GM20000 (cell line): Measurements from ENCODE around the gene UBE2G1.

Experiments
- DNase-seq: peaks from one replicate; pipeline ENCODE4 v3.0.0; 2012; ENCODE audit warnings: low spot score
- TF ChIP-seq, protein P1 (sequence below): IDR thresholded peaks from 2 replicates; pipeline ENCODE4 v1.5.1; 2012; ENCODE audit warnings: mild to moderate bottlenecking, control low read depth; ENCODE audit errors: extremely low read depth, missing control alignments

Gene UBE2G1

DNA sequence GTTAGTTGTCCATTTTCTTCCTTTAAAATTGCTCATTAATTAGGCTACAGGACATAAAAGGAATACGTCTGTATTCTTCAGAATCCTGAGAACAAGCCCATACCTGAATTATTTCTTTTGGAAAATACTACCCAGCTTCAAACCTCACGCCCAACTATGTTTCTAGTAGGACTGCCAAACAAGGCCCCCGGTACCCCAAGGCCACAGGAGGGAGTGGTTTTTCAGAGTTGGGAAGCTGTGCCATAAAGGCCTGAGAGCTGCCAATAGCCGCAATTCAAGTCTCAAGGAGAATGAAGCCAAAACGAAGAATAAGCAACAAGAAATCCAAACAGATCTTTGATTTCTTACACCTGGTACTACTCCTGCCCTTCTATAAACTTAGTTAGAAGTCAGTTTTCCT, 48.3 kb downstream of the UBE2G1 start:
- TF ChIP-seq, protein P1, sequence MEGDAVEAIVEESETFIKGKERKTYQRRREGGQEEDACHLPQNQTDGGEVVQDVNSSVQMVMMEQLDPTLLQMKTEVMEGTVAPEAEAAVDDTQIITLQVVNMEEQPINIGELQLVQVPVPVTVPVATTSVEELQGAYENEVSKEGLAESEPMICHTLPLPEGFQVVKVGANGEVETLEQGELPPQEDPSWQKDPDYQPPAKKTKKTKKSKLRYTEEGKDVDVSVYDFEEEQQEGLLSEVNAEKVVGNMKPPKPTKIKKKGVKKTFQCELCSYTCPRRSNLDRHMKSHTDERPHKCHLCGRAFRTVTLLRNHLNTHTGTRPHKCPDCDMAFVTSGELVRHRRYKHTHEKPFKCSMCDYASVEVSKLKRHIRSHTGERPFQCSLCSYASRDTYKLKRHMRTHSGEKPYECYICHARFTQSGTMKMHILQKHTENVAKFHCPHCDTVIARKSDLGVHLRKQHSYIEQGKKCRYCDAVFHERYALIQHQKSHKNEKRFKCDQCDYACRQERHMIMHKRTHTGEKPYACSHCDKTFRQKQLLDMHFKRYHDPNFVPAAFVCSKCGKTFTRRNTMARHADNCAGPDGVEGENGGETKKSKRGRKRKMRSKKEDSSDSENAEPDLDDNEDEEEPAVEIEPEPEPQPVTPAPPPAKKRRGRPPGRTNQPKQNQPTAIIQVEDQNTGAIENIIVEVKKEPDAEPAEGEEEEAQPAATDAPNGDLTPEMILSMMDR: no peak
- DNase-seq: no peak

DNA sequence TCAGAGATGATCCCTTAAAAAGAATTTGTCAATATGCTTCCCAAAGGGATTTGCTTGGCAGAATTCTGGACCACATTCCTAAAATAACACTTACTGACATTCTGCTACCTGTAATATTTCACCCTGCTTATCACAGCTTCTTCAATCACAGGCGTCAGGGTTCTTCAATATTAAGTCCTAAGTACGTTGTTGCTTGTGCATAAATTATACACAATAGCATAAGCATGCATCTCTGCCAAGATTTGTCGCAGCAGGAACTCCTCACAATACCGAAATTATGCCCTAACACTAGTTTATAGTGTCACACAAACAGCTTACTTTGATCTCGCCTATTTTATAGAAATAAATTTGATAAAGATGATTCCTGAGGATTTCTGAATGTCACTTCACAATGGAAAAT, 48.9 kb downstream of the UBE2G1 start:
- TF ChIP-seq, protein P1: no peak

DNA sequence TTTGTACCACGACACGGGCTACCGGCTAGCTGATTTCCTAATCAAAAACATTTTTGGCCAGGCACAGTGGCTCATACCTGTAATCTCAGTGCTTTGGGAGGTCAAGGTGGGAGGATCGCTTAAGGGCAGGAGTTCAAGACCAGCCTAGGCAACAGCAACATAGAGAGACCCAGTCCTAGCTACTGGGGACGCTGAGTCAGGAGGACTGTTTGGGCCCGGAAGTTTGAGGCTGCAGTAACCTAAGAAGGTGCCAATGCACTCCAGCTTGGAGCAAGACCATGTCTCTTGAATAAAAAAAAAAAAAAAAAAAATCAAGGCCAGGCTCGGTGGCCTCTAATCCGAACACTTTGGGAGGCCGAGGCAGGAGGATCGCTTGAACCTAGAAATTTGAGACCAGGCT, 49.8 kb downstream of the UBE2G1 start:
- DNase-seq: no peak
- TF ChIP-seq, protein P1: no peak

More for the DNA sequence above, 48.9 kb downstream of the UBE2G1 start:
- DNase-seq: no peak

DNA sequence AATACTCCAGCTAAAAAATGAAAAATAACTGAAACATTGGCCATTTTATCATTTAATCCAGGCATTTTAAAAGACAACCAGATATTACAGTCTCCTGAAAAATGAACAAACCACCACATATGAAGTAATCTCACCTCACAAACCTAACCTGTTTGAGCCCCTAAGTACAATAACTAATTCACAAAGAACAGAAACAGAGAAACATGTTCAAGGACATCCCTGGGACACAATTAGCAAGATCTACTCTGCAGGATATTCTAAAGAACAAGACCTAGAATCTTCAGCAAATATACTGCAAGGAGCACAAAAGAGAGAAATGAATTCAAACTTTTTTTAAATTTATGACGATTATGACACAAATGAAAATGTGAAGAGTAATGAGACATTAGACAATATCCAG, 51.9 kb downstream of the UBE2G1 start:
- TF ChIP-seq, protein P1: no peak
- DNase-seq: no peak

DNA sequence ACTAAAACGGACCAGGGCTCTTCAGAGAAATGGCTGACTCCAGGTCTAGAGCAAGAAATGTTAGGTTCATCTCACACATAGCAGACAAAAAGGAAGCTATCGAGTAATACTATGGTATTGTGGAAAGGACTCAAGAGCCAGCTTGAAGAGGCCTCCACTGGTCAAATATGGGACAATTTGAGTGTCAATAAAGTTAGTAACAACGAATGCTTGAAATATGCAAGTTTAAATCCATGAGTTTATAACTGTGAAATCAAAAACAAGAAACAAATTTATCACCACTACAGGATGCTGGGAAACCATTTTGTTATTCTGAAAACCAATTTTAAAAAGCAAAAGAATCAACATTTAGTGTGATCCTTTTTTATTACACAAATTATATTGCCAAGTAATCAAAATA, 52.3 kb downstream of the UBE2G1 start:
- TF ChIP-seq, protein P1: no peak
- no peak for DNase-seq

DNA sequence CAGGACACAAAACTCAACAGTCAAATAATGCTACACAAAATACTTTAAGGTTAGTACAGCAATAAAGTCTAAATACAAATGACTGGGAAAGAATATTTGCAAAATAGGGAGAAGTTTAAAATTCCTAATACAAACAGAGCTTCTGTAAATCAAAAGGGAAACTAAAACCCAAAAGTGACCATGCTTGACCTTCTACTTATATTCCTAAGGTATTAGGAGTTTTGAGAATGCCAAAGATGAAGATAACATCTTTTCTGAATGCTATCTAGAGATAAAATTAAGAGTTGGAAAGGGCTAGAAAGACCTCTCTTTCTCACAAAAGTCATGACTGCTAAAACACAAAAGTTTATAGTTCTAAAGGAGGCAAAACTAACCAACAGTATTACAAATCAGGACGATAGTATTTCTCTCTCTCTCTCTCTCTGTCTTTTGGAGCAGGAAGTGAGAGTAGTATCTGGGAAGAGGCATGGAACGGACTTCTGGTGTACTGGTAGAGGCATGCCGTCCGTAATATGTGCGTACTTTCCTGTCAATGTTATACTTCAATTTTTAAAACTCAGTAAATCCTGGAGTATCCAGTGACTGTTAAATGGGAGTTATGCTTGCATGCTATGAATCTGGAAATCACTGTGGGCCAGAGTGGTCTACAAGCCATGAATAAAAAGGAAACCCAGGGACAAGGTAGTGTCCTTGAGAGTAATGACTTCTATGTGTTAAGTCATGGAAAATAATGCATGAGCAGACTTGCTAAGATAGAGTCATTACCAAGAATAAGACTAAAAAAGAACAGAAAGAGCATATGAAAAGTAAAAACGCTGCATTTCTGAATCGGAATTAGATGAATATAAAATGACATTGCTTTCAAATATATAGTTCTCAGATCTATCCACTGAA, 53.0 kb downstream of the UBE2G1 start:
- TF ChIP-seq, protein P1: no peak
- DNase-seq: no peak

DNA sequence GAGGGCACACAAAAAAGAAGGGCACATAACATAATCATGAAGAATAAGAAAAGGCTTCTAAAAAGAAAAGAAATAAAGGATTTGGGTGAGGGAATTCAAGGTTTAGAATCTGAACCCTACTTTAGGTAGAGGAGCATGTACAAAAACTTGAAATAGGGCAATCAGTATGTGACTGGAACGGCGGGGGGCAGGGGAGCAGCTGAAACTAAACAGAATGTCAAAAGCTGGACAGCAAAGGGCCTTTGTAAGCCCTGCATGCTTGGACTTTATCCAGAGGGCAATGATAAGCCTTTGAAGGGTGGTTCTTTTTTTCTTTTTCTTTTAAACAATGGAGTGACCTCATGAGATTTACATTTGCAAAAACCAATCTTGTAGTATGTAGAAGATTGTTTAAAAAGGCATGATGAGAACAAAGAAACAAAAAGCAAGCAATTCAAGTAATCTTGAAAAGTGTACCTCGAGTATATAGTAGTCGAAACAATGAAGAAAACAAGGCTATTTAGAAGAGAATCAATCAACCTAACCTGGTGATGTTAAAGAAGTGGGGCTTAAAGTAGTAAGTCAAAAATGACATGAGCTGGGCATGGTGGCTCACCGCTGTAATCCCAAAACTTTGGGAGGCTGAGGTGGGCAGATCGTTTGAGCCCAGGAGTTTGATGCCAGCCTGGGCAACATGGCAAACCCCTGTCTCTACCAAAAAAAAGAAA, 56.0 kb downstream of the UBE2G1 start:
- no peak for DNase-seq
- TF ChIP-seq, protein P1: no peak
